ENCODE results near the gene SLC22A2. TPM values are rescaled to one million over a fixed set of nuclear protein-coding genes. Genes with fewer than 3 reads are reported as not detected.

The SLC22A2 gene
- total RNA-seq, 1 experiment from 2014 or later: not detected

DNA sequence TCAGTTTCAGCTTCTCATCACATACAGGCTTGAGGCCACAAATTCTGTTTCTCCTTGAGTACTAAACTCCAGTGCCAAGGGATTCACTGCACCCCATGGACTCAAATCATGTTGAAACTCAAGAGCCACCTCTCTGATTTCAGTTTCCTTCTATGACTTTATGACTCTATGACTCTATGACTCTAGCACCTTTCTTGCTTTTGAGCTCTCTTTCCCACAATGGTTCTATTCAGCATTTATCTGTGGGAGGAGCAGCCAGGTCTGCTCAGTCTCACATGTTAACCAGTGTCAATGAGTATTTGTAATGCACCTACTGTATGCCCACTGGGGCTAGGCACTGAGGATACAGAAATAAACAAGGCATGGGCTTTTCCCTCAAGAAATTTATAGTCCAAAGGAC lies 14.6 kb upstream of the SLC22A2 start:
- no peak overlapping the region for H3K4me3 ChIP-seq (ENCODE audit: low read depth, low read length)
- POLR2A ChIA-PET: no interaction called here
- BruUV-seq (replicated peaks): no TSS peak
- no peak overlapping the region for H3K27ac Mint-ChIP-seq (ENCODE audit: unreplicated experiment)
- H3K9me3 ChIP-seq: no peaks in the 10 kb centered on the region
- no peaks in the 10 kb centered on the region for H3K4me1 Mint-ChIP-seq (ENCODE audit: low read depth, unreplicated experiment)
- H3K27me3 Mint-ChIP-seq (ENCODE audit: insufficient read depth, unreplicated experiment): no peaks in the 10 kb centered on the region
- H3K9me3 Mint-ChIP-seq (ENCODE audit: unreplicated experiment): no peaks in the 10 kb centered on the region
- DNase-seq: no peak
- H3K4me3 Mint-ChIP-seq (ENCODE audit: unreplicated experiment): no peak overlapping the region
- TF ChIP-seq, protein P1, sequence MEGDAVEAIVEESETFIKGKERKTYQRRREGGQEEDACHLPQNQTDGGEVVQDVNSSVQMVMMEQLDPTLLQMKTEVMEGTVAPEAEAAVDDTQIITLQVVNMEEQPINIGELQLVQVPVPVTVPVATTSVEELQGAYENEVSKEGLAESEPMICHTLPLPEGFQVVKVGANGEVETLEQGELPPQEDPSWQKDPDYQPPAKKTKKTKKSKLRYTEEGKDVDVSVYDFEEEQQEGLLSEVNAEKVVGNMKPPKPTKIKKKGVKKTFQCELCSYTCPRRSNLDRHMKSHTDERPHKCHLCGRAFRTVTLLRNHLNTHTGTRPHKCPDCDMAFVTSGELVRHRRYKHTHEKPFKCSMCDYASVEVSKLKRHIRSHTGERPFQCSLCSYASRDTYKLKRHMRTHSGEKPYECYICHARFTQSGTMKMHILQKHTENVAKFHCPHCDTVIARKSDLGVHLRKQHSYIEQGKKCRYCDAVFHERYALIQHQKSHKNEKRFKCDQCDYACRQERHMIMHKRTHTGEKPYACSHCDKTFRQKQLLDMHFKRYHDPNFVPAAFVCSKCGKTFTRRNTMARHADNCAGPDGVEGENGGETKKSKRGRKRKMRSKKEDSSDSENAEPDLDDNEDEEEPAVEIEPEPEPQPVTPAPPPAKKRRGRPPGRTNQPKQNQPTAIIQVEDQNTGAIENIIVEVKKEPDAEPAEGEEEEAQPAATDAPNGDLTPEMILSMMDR (IDR thresholded peaks at IDR 0.05; ENCODE audit: insufficient read depth in 1 of 2, low read depth in 1 of 2, low read length in 1 of 2, severe bottlenecking in 1 of 2, unreplicated experiment in 1 of 2): no peak
- H3K36me3 Mint-ChIP-seq (ENCODE audit: insufficient read depth, unreplicated experiment): no peaks in the 10 kb centered on the region
- intact Hi-C loops (cut with micrococcal nuclease; ENCODE audit: unreplicated experiment): no loop called here
- no peaks in the 10 kb centered on the region for H3K4me1 ChIP-seq
- H3K27me3 ChIP-seq (replicated peaks; ENCODE audit: control insufficient read depth, insufficient read depth, low read length): no peaks in the 10 kb centered on the region
- no peaks in the 10 kb centered on the region for H3K36me3 ChIP-seq (ENCODE audit: control insufficient read depth, insufficient read depth, low read length)
- CTCF ChIA-PET: no interaction called here

DNA sequence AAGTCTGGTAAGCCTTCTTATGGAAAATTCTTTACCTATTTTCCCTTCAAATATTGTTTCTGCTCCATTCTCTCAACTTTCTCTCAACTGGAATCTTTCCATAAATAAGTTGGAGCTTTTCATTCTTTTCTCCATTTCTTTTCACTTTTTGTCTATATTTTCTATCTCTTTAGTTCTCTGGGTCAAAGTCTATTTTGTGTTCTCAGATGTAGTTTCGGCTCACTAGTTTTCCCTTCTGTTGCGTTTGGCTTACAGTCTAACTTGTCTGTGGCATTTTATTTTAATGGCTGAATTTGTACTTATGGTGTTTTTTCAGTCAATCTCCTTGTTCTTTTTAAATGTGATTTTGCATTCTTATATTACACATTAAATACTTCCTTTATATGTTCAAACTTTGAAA lies 14.1 kb upstream of the SLC22A2 start:
- DNase-seq: no peak
- no peaks in the 10 kb centered on the region for H3K4me1 ChIP-seq
- no peak overlapping the region for H3K27ac Mint-ChIP-seq (ENCODE audit: unreplicated experiment)
- no peaks in the 10 kb centered on the region for H3K27me3 ChIP-seq (replicated peaks; ENCODE audit: control insufficient read depth, insufficient read depth, low read length)
- H3K4me3 Mint-ChIP-seq (ENCODE audit: unreplicated experiment): no peak overlapping the region
- ChIA-PET CTCF (no interaction called here), POLR2A (no interaction called here)
- no TSS peak for BruUV-seq (replicated peaks)
- no peaks in the 10 kb centered on the region for H3K9me3 Mint-ChIP-seq (ENCODE audit: unreplicated experiment)
- TF ChIP-seq, protein P1 (IDR thresholded peaks at IDR 0.05; ENCODE audit: insufficient read depth in 1 of 2, low read depth in 1 of 2, low read length in 1 of 2, severe bottlenecking in 1 of 2, unreplicated experiment in 1 of 2): no peak
- H3K4me1 Mint-ChIP-seq (ENCODE audit: low read depth, unreplicated experiment): no peaks in the 10 kb centered on the region
- intact Hi-C loops (cut with micrococcal nuclease; ENCODE audit: unreplicated experiment): no loop called here
- no peaks in the 10 kb centered on the region for H3K36me3 Mint-ChIP-seq (ENCODE audit: insufficient read depth, unreplicated experiment)
- H3K36me3 ChIP-seq (ENCODE audit: control insufficient read depth, insufficient read depth, low read length): no peaks in the 10 kb centered on the region
- no peaks in the 10 kb centered on the region for H3K9me3 ChIP-seq
- H3K27me3 Mint-ChIP-seq (ENCODE audit: insufficient read depth, unreplicated experiment): no peaks in the 10 kb centered on the region
- H3K4me3 ChIP-seq (ENCODE audit: low read depth, low read length): no peak overlapping the region

DNA sequence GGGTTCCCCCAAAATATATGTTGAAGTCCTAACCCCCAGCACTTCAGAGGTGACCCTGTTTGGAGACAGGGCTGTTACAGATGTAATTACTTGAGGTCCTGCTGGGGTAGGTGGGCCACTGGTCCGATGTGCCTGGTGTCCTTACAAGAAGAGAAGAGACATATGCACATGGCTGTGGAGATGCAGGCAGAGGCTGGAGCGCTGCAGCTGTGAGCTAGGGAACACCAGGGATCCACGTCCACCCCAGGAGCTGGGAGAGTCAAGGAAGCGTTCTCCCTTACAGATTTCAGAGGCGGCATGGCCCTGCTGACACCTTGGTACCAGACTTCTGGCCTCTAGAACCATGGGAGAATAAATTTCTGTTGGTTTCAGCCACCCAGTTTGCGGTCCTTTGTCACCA lies 11.7 kb upstream of the SLC22A2 start:
- no peaks in the 10 kb centered on the region for H3K27me3 ChIP-seq (replicated peaks; ENCODE audit: control insufficient read depth, insufficient read depth, low read length)
- no TSS peak for BruUV-seq (replicated peaks)
- Mint-ChIP-seq H3K27ac (ENCODE audit: unreplicated experiment) (no peak overlapping the region), H3K4me3 (ENCODE audit: unreplicated experiment) (no peak overlapping the region), H3K36me3 (ENCODE audit: insufficient read depth, unreplicated experiment) (no peaks in the 10 kb centered on the region), H3K9me3 (ENCODE audit: unreplicated experiment) (peaks cover 9% of the 10 kb centered on the region), H3K4me1 (ENCODE audit: low read depth, unreplicated experiment) (no peaks in the 10 kb centered on the region), H3K27me3 (ENCODE audit: insufficient read depth, unreplicated experiment) (no peaks in the 10 kb centered on the region)
- H3K9me3 ChIP-seq: no peaks in the 10 kb centered on the region
- no peak overlapping the region for H3K4me3 ChIP-seq (ENCODE audit: low read depth, low read length)
- intact Hi-C loops (cut with micrococcal nuclease; ENCODE audit: unreplicated experiment): no loop called here
- no peaks in the 10 kb centered on the region for H3K36me3 ChIP-seq (ENCODE audit: control insufficient read depth, insufficient read depth, low read length)
- TF ChIP-seq, protein P1 (IDR thresholded peaks at IDR 0.05; ENCODE audit: insufficient read depth in 1 of 2, low read depth in 1 of 2, low read length in 1 of 2, severe bottlenecking in 1 of 2, unreplicated experiment in 1 of 2): no peak
- ChIA-PET POLR2A (no interaction called here), CTCF (no interaction called here)
- H3K4me1 ChIP-seq: no peaks in the 10 kb centered on the region
- no peak for DNase-seq

All from Caco-2 (cell line).